Osteocyte (in vitro differentiated cells): ENCODE data around the gene CARD18. TPM values are rescaled to one million over a fixed set of nuclear protein-coding genes. Genes with fewer than 3 reads are reported as not detected.
"Not testable (repeated sequence)": the region's sequence is repeated elsewhere in the genome, so short reads cannot be mapped to it uniquely, and the experiment has no call there.

Experiments used
- DNase-seq: peaks from one replicate; pipeline ENCODE4 v3.0.0; 2021; ENCODE audit warnings: mixed read lengths; ENCODE audit not compliant: unreplicated experiment; ENCODE audit errors: extremely low spot score
- H3K27ac Mint-ChIP-seq: one replicate; pipeline ENCODE4 v1.8.0; 2021; ENCODE audit warnings: mild to moderate bottlenecking, mixed read lengths; ENCODE audit not compliant: unreplicated experiment
- H3K27me3 Mint-ChIP-seq: one replicate; pipeline ENCODE4 v1.8.0; 2021; ENCODE audit warnings: mixed read lengths; ENCODE audit not compliant: unreplicated experiment
- H3K36me3 Mint-ChIP-seq: one replicate; pipeline ENCODE4 v1.8.0; 2021; ENCODE audit warnings: mixed read lengths; ENCODE audit not compliant: unreplicated experiment
- H3K4me1 Mint-ChIP-seq: one replicate; pipeline ENCODE4 v1.8.0; 2021; ENCODE audit warnings: mixed read lengths; ENCODE audit not compliant: unreplicated experiment
- H3K4me3 Mint-ChIP-seq: one replicate; pipeline ENCODE4 v1.8.0; 2021; ENCODE audit warnings: mild to moderate bottlenecking, moderate library complexity, mixed read lengths; ENCODE audit not compliant: unreplicated experiment
- H3K9me3 Mint-ChIP-seq: one replicate; pipeline ENCODE4 v1.8.0; 2021; ENCODE audit warnings: mixed read lengths; ENCODE audit not compliant: unreplicated experiment
- total RNA-seq: library from RNA; stranded (reverse); gene quantifications from 2 replicates; pipeline ENCODE4 v1.2.1, GENCODE V29; 2021
- TF ChIP-seq, protein P1 (sequence below): fragments of 200-600 bp; sonication (generic); IDR thresholded peaks from 2 replicates; pipeline ENCODE4 v1.5.0; 2021; ENCODE audit warnings: antibody characterized with exemption, mild to moderate bottlenecking, moderate library complexity

The CARD18 gene
- total RNA-seq, 1 donor from 2014 or later, result not detected

DNA sequence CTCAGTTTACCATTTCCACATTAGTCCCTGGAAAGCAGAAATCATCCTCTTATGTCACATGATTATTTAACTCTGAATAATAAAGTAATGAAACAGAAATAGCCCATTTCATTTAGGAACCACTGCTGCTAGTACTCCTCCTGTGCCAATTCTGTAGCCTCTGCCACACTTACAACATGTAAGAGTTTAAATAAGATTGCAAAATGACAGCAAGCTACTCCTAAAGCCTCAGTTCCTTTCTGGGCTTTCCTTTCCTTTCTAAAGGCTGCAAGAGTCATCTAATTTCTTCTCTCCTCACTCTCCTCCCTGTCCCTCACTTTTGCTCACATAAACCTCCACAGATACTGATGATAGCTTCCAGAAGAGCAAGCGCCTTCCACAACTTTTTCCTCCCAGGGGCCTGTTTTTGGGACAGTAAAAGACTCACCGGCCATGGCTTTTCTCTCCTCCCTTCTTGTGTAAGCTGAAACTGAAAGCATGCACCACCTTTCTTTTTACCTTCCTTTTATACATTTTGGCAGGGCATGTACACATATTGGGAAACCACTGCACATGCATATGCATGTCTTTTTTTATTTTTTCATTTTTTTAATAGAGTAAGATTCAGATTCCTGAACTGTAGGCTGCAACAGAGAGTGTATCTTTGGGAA is 38.5 kb downstream of the CARD18 start:
- no peaks in the 10 kb centered on the region for H3K36me3 Mint-ChIP-seq
- H3K4me3 Mint-ChIP-seq, result no peak overlapping the region
- no peaks in the 10 kb centered on the region for H3K4me1 Mint-ChIP-seq
- TF ChIP-seq, protein P1, sequence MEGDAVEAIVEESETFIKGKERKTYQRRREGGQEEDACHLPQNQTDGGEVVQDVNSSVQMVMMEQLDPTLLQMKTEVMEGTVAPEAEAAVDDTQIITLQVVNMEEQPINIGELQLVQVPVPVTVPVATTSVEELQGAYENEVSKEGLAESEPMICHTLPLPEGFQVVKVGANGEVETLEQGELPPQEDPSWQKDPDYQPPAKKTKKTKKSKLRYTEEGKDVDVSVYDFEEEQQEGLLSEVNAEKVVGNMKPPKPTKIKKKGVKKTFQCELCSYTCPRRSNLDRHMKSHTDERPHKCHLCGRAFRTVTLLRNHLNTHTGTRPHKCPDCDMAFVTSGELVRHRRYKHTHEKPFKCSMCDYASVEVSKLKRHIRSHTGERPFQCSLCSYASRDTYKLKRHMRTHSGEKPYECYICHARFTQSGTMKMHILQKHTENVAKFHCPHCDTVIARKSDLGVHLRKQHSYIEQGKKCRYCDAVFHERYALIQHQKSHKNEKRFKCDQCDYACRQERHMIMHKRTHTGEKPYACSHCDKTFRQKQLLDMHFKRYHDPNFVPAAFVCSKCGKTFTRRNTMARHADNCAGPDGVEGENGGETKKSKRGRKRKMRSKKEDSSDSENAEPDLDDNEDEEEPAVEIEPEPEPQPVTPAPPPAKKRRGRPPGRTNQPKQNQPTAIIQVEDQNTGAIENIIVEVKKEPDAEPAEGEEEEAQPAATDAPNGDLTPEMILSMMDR, result no peak
- H3K27me3 Mint-ChIP-seq, result no peaks in the 10 kb centered on the region
- no peaks in the 10 kb centered on the region for H3K9me3 Mint-ChIP-seq
- DNase-seq, result no peak
- H3K27ac Mint-ChIP-seq, result no peak overlapping the region

DNA sequence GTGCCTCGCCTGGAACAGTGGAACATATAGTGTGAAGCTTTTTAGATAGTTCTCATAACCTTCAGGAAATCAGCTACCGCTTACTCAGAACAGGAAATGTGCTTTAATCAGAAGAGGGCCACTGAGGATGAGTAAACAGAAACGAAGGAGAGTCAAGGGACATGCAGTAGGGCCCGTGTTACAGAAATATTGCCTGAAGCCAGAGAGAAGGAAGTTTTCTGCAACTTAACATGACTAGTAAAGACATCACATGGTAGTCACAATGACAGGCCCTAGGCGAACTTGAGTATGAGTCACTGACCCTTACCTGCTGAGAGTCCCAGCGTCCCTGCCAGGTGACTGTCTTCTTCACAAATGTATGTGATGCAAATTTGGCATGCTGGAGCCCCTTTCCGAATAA is 39.4 kb downstream of the CARD18 start:
- DNase-seq, result no peak
- no peaks in the 10 kb centered on the region for H3K4me1 Mint-ChIP-seq
- no peaks in the 10 kb centered on the region for H3K27me3 Mint-ChIP-seq
- no peak overlapping the region for H3K4me3 Mint-ChIP-seq
- TF ChIP-seq, protein P1, result no peak
- H3K36me3 Mint-ChIP-seq, result no peaks in the 10 kb centered on the region
- no peaks in the 10 kb centered on the region for H3K9me3 Mint-ChIP-seq
- no peak overlapping the region for H3K27ac Mint-ChIP-seq

DNA sequence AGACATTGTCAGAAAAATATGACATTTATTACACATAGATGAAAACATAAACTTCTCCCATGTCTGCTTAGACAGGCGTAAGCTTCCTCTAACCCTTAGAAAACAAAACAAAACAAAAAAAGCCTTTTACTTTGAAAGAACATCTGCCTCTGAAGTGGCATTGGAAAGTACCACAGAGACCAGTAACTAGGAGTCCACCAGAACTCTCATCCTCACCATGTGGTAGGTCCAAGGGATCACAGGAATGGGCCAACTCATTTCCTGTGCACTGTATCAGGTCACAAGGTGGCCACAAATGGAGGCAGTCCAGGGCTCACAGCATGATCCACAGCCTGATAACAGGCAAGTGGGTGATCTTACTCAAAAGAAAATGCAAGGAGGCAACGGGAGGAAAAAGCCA is 40.0 kb downstream of the CARD18 start:
- H3K36me3 Mint-ChIP-seq, H3K4me3 Mint-ChIP-seq, DNase-seq, H3K9me3 Mint-ChIP-seq, H3K27ac Mint-ChIP-seq, H3K4me1 Mint-ChIP-seq, H3K27me3 Mint-ChIP-seq: not testable (repeated sequence)

DNA sequence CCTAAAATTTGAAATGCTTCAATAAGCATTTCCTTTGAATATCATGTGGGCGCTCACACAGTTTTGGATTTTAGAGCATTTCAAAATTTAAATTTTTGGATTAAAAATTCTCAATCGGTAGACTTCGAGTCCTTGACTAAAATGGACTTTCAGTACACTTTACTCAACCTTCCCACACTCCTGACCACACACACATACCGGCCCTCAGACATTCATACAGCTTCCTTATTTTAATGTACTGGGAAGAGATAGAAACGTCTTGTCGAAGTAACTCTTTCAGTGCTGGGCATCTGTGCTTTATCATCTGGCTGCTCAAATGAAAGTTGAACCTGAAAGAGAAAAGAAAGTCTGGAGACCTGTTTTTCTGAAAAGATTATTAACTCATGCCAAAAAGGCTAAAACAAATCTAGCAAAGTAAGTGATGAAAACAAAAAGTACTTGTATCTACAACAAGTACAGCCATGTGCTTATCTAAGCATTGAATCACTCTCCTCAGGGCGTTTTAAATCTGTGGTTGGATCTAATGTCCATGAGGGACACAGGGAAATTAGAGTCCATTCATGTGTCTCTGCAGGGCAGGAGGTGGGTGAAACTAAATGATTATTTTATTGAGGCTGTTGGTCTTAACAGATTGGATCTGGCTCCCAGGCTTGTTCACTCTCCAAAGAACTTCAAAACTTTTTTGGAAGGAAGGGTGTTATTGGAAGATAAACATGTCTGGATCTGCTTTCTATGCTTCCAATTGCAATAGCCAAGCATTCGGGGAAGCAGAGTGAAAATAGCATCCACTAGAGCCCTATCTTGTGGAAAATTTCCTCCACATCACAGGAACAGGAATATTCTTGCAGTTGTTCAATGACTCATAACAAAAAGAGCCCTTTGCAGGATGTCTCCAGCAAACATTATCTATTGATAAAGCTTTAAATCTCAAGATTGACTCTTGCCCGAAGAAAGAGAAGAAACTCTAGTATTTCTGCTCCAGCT is 47.0 kb downstream of the CARD18 start:
- Mint-ChIP-seq H3K27me3 (peaks cover 25% of the 10 kb centered on the region), H3K36me3 (no peaks in the 10 kb centered on the region), H3K4me1 (peaks cover 5% of the 10 kb centered on the region), H3K27ac (no peak overlapping the region), H3K4me3 (no peak overlapping the region), H3K9me3 (no peaks in the 10 kb centered on the region)
- no peak for DNase-seq
- TF ChIP-seq, protein P1, result no peak

Other genes starting within 250 kb of the CARD18 start
- 0.24 and 0.78 TPM in 2 replicates for gene CASP12, start 241.3 kb downstream of the CARD18 start, total RNA-seq
- gene CASP4, start 171.2 kb downstream of the CARD18 start, total RNA-seq, result 25.1 and 25.8 TPM in 2 replicates
- gene CASP5, start 116.6 kb downstream of the CARD18 start, total RNA-seq, result not detected in 2 replicates
- 0.55 and 1.1 TPM in 2 replicates for gene CASP1, start 104.6 kb downstream of the CARD18 start, total RNA-seq
- 1.5 and 1.9 TPM in 2 replicates for gene CARD16, start 94.4 kb downstream of the CARD18 start, total RNA-seq